Endothelial cell of umbilical vein (primary cell): Measurements from ENCODE around the gene DCPS. TPM values are rescaled to one million over a fixed set of nuclear protein-coding genes. Genes with fewer than 3 reads are reported as not detected.
A peak's percentile ranks its signal among the peaks of the same experiment; 100 is the strongest.

Experiments
- BruUV-seq: library from RNA; stranded (reverse); fragments of 400-500 nt; replicated peaks from 2 replicates; lab custom pipeline; 2021; lab: Mats Ljungman, UMichigan
- CTCF ChIA-PET: fragments of 300-600, 350-600 bp; sonication (Branson Sonifier 250); formaldehyde crosslinking; loops from one replicate; lab custom pipeline; 2021; ENCODE audit warnings: antibody characterized with exemption, inconsistent platforms; lab: Charles Lee
- POLR2A ChIA-PET: fragments of 300-600, 350-600 bp; sonication (Branson Sonifier 250); formaldehyde crosslinking; loops from one replicate; lab custom pipeline; 2021; ENCODE audit warnings: antibody characterized with exemption, inconsistent platforms; lab: Charles Lee
- DNase-seq: peaks from one replicate; pipeline ENCODE4 v3.0.0-alpha.2; 2011; ENCODE audit warnings: low read depth, low spot score
- FAIRE-seq: peaks from 2 replicates; lab custom pipeline; 2011; peaks lifted over from hg19 to GRCh38; lab: Jason Lieb, UNC
- H2AFZ ChIP-seq: 2 replicates; pipeline ENCODE4 v1.6.0; 2012; ENCODE audit warnings: low read depth, low read length, control low read depth, inconsistent platforms
- H3K27ac ChIP-seq: 2 replicates; pipeline ENCODE4 v1.5.1; 2011; ENCODE audit warnings: low read depth, mild to moderate bottlenecking, control low read depth, low read length, moderate library complexity; ENCODE audit not compliant: insufficient read depth
- H3K27me3 ChIP-seq, 2 experiments: 2 replicates each; pipeline versions ENCODE4 v1.6.0 to v1.6.1; 2011; ENCODE audit warnings: low read length in 2 of 2, mixed read lengths in 1 of 2; ENCODE audit not compliant: control insufficient read depth in 2 of 2, insufficient read depth in 2 of 2
- H3K36me3 ChIP-seq, 2 experiments: 2 replicates in 1 of 2; 3 replicates in 1 of 2; pipeline ENCODE4 v1.5.1; 2011; ENCODE audit warnings: low read length in 2 of 2, mild to moderate bottlenecking in 1 of 2, moderate library complexity in 1 of 2; ENCODE audit not compliant: control insufficient read depth in 2 of 2, insufficient read depth in 2 of 2; ENCODE audit errors: extremely low read depth in 1 of 2
- H3K4me1 ChIP-seq: 3 replicates; pipeline ENCODE4 v1.5.1; 2011; ENCODE audit warnings: mild to moderate bottlenecking, low read length; ENCODE audit not compliant: control insufficient read depth, insufficient read depth; ENCODE audit errors: extremely low read depth
- H3K4me2 ChIP-seq: 2 replicates; pipeline ENCODE4 v1.6.1; 2011; ENCODE audit warnings: low read length, control low read depth, mixed read lengths; ENCODE audit not compliant: insufficient read depth
- H3K4me3 ChIP-seq, 3 experiments: fragments of 200-600 bp in 1 of 3; sonication (generic), shearing (Covaris generic) in 1 of 3; replicated peaks in 1 of 3; 2 replicates each; pipeline ENCODE4 v1.5.1; 2011 to 2016; ENCODE audit warnings: control low read depth in 3 of 3, low read length in 3 of 3, mild to moderate bottlenecking in 2 of 3, inconsistent platforms in 1 of 3, low read depth in 1 of 3, moderate library complexity in 1 of 3; ENCODE audit not compliant: insufficient read depth in 1 of 3
- H3K79me2 ChIP-seq: 2 replicates; pipeline ENCODE4 v1.6.0; 2012; ENCODE audit warnings: low read length, inconsistent platforms; ENCODE audit not compliant: control insufficient read depth, insufficient read depth
- H3K9ac ChIP-seq: replicated peaks from 2 replicates; pipeline ENCODE3; 2011; ENCODE audit warnings: low read length, control low read depth; ENCODE audit not compliant: insufficient read depth; ENCODE audit errors: extremely low read depth
- H3K9me1 ChIP-seq: replicated peaks from 3 replicates; pipeline ENCODE4 v1.6.0; 2011; ENCODE audit warnings: mild to moderate bottlenecking, low read length; ENCODE audit not compliant: control insufficient read depth, insufficient read depth; ENCODE audit errors: extremely low read depth
- H3K9me3 ChIP-seq: replicated peaks from 2 replicates; pipeline ENCODE4 v1.5.1; 2012; ENCODE audit warnings: low read length, inconsistent platforms; ENCODE audit not compliant: control insufficient read depth, insufficient read depth
- H4K20me1 ChIP-seq: replicated peaks from 2 replicates; pipeline ENCODE3; 2011; ENCODE audit warnings: mild to moderate bottlenecking, low read length; ENCODE audit not compliant: control insufficient read depth, insufficient read depth; ENCODE audit errors: extremely low read depth
- CTCF ChIP-seq, 2 donors: IDR thresholded peaks; 1 replicate in 1 of 2; 2 replicates in 1 of 2; pipeline ENCODE4 v1.5.1; 2011; ENCODE audit warnings: low read length in 2 of 2, mild to moderate bottlenecking in 2 of 2, moderate library complexity in 2 of 2, control low read depth in 1 of 2, inconsistent platforms in 1 of 2, low read depth in 1 of 2; ENCODE audit not compliant: insufficient read depth in 1 of 2; ENCODE audit errors: extremely low read depth in 1 of 2
- EZH2 ChIP-seq: IDR thresholded peaks from 2 replicates; pipeline ENCODE4 v1.6.1; 2012; ENCODE audit warnings: borderline replicate concordance, low read depth, mild to moderate bottlenecking, moderate library complexity, low read length, inconsistent platforms; ENCODE audit not compliant: severe bottlenecking
- FOS ChIP-seq: IDR thresholded peaks from 2 replicates; pipeline ENCODE4 v1.6.1; 2011; ENCODE audit warnings: mild to moderate bottlenecking, low read length, moderate library complexity, borderline replicate concordance; ENCODE audit not compliant: insufficient read depth
- GATA2 ChIP-seq: IDR thresholded peaks from 2 replicates; pipeline ENCODE4 v1.7.0; 2011; ENCODE audit warnings: low read depth, mild to moderate bottlenecking, moderate library complexity, mixed read lengths, low read length; ENCODE audit not compliant: insufficient read length, insufficient read depth
- JUN ChIP-seq: IDR thresholded peaks from 2 replicates; pipeline ENCODE4 v1.6.1; 2011; ENCODE audit warnings: borderline replicate concordance, low read depth; ENCODE audit not compliant: insufficient read length, insufficient read depth
- MAX ChIP-seq: IDR thresholded peaks from 2 replicates; pipeline ENCODE4 v1.6.1; 2011; ENCODE audit not compliant: insufficient read depth, insufficient read length
- MYC ChIP-seq: IDR thresholded peaks from one replicate; pipeline ENCODE4 v1.6.1; 2011; ENCODE audit warnings: mild to moderate bottlenecking, low read depth, low read length
- POLR2A ChIP-seq: IDR thresholded peaks from 2 replicates; pipeline ENCODE4 v1.6.1; 2012; ENCODE audit warnings: low read depth, mild to moderate bottlenecking, control low read depth, low read length
- POLR2AphosphoS5 ChIP-seq: IDR thresholded peaks from 2 replicates; pipeline ENCODE4 v1.6.1; 2012; ENCODE audit warnings: low read depth, mild to moderate bottlenecking, control low read depth, low read length, moderate library complexity; ENCODE audit not compliant: insufficient read depth
- dilution Hi-C: fragments of 300-500 bp; cut with MboI; formaldehyde crosslinking; loops from one replicate; pipeline ENCODE4 v1.15.0; 2019; ENCODE audit warnings: low sequenced_read_pairs; ENCODE audit not compliant: extremely low pct_ligation_motif_present
- intact Hi-C: fragments of 100-400 bp; cut with micrococcal nuclease; formaldehyde crosslinking; loops from one replicate; pipeline ENCODE4 v1.10.0; 2022
- polyA plus RNA-seq, 4 experiments: library from polyadenylated mRNA; depleted of rRNA in 3 of 4; stranded (reverse) in 3 of 4; unstranded in 1 of 4; fragments of >200 nt; gene quantifications; 2 replicates each; pipeline versions ENCODE4 v1.2.1 to v1.2.3, GENCODE V29; 2011 to 2012; ENCODE audit warnings: missing spikeins in 1 of 4
- total RNA-seq: library from RNA; stranded (reverse); gene quantifications from 2 replicates; pipeline ENCODE4 v1.2.3, GENCODE V29; 2021

Gene DCPS
- total and polyA plus RNA-seq, 2 donors (not counting 3 experiments of a cell fraction or from before 2014, with no cell fraction given): 19.6 to 36.0 TPM

- peaks cover 23% of the 10 kb centered on the region for H3K4me1 ChIP-seq
- TF ChIP-seq EZH2 (no peak), GATA2 (no peak), POLR2A (no peak), FOS (no peak), MYC (no peak), CTCF (IDR thresholded peaks at IDR 0.05; ENCODE audit: extremely low read depth in 1 of 2, insufficient read depth in 1 of 2, low read depth in 1 of 2, low read length in 2 of 2) (no peak), POLR2AphosphoS5 (no peak), MAX (no peak), JUN (no peak)
- no peaks in the 10 kb centered on the region for H4K20me1 ChIP-seq
- H3K27me3 ChIP-seq: no peaks in the 10 kb centered on the region
- FAIRE-seq (no peak), DNase-seq (no peak)
- POLR2A ChIA-PET: no interaction called here
- TSS peak; percentile 12 for BruUV-seq
- no peaks in the 10 kb centered on the region for H3K36me3 ChIP-seq
- peaks cover 25% of the 10 kb centered on the region for H3K79me2 ChIP-seq
- no peak overlapping the region for H3K4me2 ChIP-seq
- no peak overlapping the region for H3K9ac ChIP-seq
- intact Hi-C loops (no loop called here), dilution Hi-C loops (no loop called here)
- H3K27ac ChIP-seq: no peak overlapping the region
- no peak overlapping the region for H2AFZ ChIP-seq
- H3K9me3 ChIP-seq: no peaks in the 10 kb centered on the region
- CTCF ChIA-PET: interaction anchor here (0.9 to 5.7 kb wide), 4 partner anchors 22 to 123 kb away, joined by 3 to 37 read pairs (median 19); no protein-coding TSS in a partner anchor
- H3K9me1 ChIP-seq: no peaks in the 10 kb centered on the region
- no peak overlapping the region for H3K4me3 ChIP-seq
Measured at GRCh38 chr11:126357055-126357962, 53.4 kb downstream of the DCPS start.
